Suprapubic skin (tissue), 4 donors: ENCODE results near the gene RARG.

Experiments
- CTCF ChIP-seq, 2 donors: fragments of 200-600 bp in 1 of 2; fragments of 450-650 bp in 1 of 2; sonication (generic) in 1 of 2; IDR thresholded peaks; one replicate each; pipeline ENCODE4 v1.5.1; 2016 to 2019; ENCODE audit warnings: antibody characterized with exemption in 2 of 2, mild to moderate bottlenecking in 1 of 2, moderate library complexity in 1 of 2
- EP300 ChIP-seq: sonication (generic); formaldehyde crosslinking; IDR thresholded peaks from one replicate; pipeline ENCODE4 v1.6.1; 2017; ENCODE audit warnings: antibody characterized with exemption
- POLR2A ChIP-seq, 2 donors: fragments of 450-650 bp; IDR thresholded peaks; one replicate each; pipeline ENCODE4 v1.6.1; 2017; ENCODE audit warnings: antibody characterized with exemption in 2 of 2, mild to moderate bottlenecking in 2 of 2, moderate library complexity in 2 of 2
- POLR2AphosphoS5 ChIP-seq, 3 donors: sonication (generic); formaldehyde crosslinking; IDR thresholded peaks; one replicate each; pipeline ENCODE4 v1.6.1; 2017; ENCODE audit warnings: antibody characterized with exemption in 3 of 3

GRCh38 chr12:53231671-53231920 lies 413 bp downstream of the RARG start:
- TF ChIP-seq CTCF (IDR thresholded peaks at IDR 0.05): no peak
- TF ChIP-seq POLR2A (IDR thresholded peaks at IDR 0.05): no peak
- no peak for TF ChIP-seq POLR2AphosphoS5 (IDR thresholded peaks at IDR 0.05)
- no peak for TF ChIP-seq EP300
